Cardiac fibroblast (primary cell): Measurements from ENCODE around the gene PREP.

ENCODE experiments used
- DNase-seq, 2 donors: peaks; one replicate each; pipeline versions ENCODE4 v3.0.0 to v3.0.0-alpha.2; 2010; ENCODE audit warnings: low read depth in 2 of 2
- H3K4me3 ChIP-seq, 2 donors: replicated peaks in 1 of 2; 1 replicate in 1 of 2; 2 replicates in 1 of 2; pipeline ENCODE4 v1.5.1; 2011; ENCODE audit warnings: low read depth in 2 of 2, low read length in 2 of 2, mild to moderate bottlenecking in 2 of 2, moderate library complexity in 1 of 2
- CTCF ChIP-seq: IDR thresholded peaks from one replicate; pipeline ENCODE4 v1.5.1; 2011; ENCODE audit warnings: low read depth, mild to moderate bottlenecking, low read length, inconsistent platforms

PREP gene

GRCh38 chr6:105304825-105305224 lies 98.1 kb downstream of the PREP start:
- TF ChIP-seq CTCF = no peak
- no peak for DNase-seq
- H3K4me3 ChIP-seq = no peak overlapping the region

GRCh38 chr6:105304366-105304765 lies 98.5 kb downstream of the PREP start:
- DNase-seq = no peak
- no peak for TF ChIP-seq CTCF
- no peak overlapping the region for H3K4me3 ChIP-seq

- no peak overlapping the region for H3K4me3 ChIP-seq
- TF ChIP-seq CTCF = no peak
- no peak for DNase-seq
These were observed 100.2 kb downstream of the PREP start for GRCh38 chr6:105302617-105303128.

- H3K4me3 ChIP-seq = no peak overlapping the region
- no peak for TF ChIP-seq CTCF
- no peak for DNase-seq
These were observed 100.9 kb downstream of the PREP start for GRCh38 chr6:105301756-105302616.

GRCh38 chr6:105301072-105301503 lies 101.8 kb downstream of the PREP start:
- H3K4me3 ChIP-seq = no peak overlapping the region
- peak in 1 of 2 donors; percentile 37 for DNase-seq
- no peak for TF ChIP-seq CTCF

- DNase-seq = no peak
- no peak for TF ChIP-seq CTCF
- no peak overlapping the region for H3K4me3 ChIP-seq
These were observed 102.8 kb downstream of the PREP start for GRCh38 chr6:105300090-105300489.
